ENCODE data around the gene TRAPPC10.

TRAPPC10 gene

GRCh38 chr21:44047996-44048560 is 36.0 kb downstream of the TRAPPC10 start:
- DNase-seq = no peak

- DNase-seq = no peak
Observed at GRCh38 chr21:44049182-44049581, 37.1 kb downstream of the TRAPPC10 start.

GRCh38 chr21:44049606-44050005 is 37.5 kb downstream of the TRAPPC10 start:
- peak; percentile 32 for DNase-seq

GRCh38 chr21:44050276-44050675 is 38.2 kb downstream of the TRAPPC10 start:
- no peak for DNase-seq

GRCh38 chr21:44051462-44051941 is 39.4 kb downstream of the TRAPPC10 start:
- no peak for DNase-seq

GRCh38 chr21:44052071-44052829 is 40.1 kb downstream of the TRAPPC10 start:
- DNase-seq = peak; percentile 41

- DNase-seq = no peak
Observed at GRCh38 chr21:44052830-44053226, 40.7 kb downstream of the TRAPPC10 start.

- no peak for DNase-seq
Observed at GRCh38 chr21:44053567-44053966, 41.5 kb downstream of the TRAPPC10 start.

GRCh38 chr21:44054710-44055109 is 42.6 kb downstream of the TRAPPC10 start:
- DNase-seq = peak; percentile 77

GRCh38 chr21:44057055-44057454 is 44.9 kb downstream of the TRAPPC10 start:
- DNase-seq = no peak

- DNase-seq = no peak
Observed at GRCh38 chr21:44057960-44058651, 46.0 kb downstream of the TRAPPC10 start.

- DNase-seq = no peak
Observed at GRCh38 chr21:44058652-44058964, 46.5 kb downstream of the TRAPPC10 start.

- no peak for DNase-seq
Observed at GRCh38 chr21:44058981-44059380, 46.9 kb downstream of the TRAPPC10 start.

GRCh38 chr21:44059710-44060109 is 47.6 kb downstream of the TRAPPC10 start:
- no peak for DNase-seq

GRCh38 chr21:44062380-44062779 is 50.3 kb downstream of the TRAPPC10 start:
- no peak for DNase-seq

GRCh38 chr21:44063151-44063912 is 51.2 kb downstream of the TRAPPC10 start:
- DNase-seq = no peak

- DNase-seq = no peak
Observed at GRCh38 chr21:44064852-44065403, 52.8 kb downstream of the TRAPPC10 start.

- no peak for DNase-seq
Observed at GRCh38 chr21:44065428-44065827, 53.3 kb downstream of the TRAPPC10 start.

GRCh38 chr21:44066116-44066515 is 54.0 kb downstream of the TRAPPC10 start:
- DNase-seq = no peak

GRCh38 chr21:44067011-44067839 is 55.1 kb downstream of the TRAPPC10 start:
- peak; percentile 19 for DNase-seq

- no peak for DNase-seq
Observed at GRCh38 chr21:44070391-44070790, 58.3 kb downstream of the TRAPPC10 start.
